ENCODE results near the gene HIBADH. TPM values are rescaled to one million over a fixed set of nuclear protein-coding genes. Genes with fewer than 3 reads are reported as not detected.

Gene HIBADH
- total and polyA plus RNA-seq, 10 of the 15 experiments (the other 5 are each of a cell fraction or from before 2014, with no cell fraction given), result 8.7 to 36.1 (median 18.6) TPM

GRCh38 chr7:27712217-27712616 is 49.5 kb upstream of the HIBADH start:
- no TSS peak for BruUV-seq (replicated peaks)
- in situ Hi-C loops (cut with MboI), result no loop called here
- ChIA-PET SMC1A (ENCODE audit: uncharacterized antibody, unreplicated experiment) (no interaction called here), CTCF (interaction anchor here (1.5 kb wide), 1 partner anchor 516 kb away, joined by 3 read pairs; no protein-coding TSS in a partner anchor), RAD21 (ENCODE audit: unreplicated experiment) (no interaction called here), POLR2A (no interaction called here)
- WGBS (ENCODE audit: insufficient coverage, insufficient replicate concordance, low lambda C conversion rate, missing lambda C conversion rate), result 44% methylated on average over 3 of the region's 3 CpGs
- Histone ChIP-seq H3K9me3 (replicated peaks; ENCODE audit: control insufficient read depth, insufficient read depth, low read length) (no peaks in the 10 kb centered on the region; the same call in 2 of the 3 replicates), H3K4me1 (ENCODE audit: control insufficient read depth, insufficient read depth, low read length) (no peaks in the 10 kb centered on the region), H3K27me3 (replicated peaks in 1 of 2; ENCODE audit: control insufficient read depth in 2 of 2, insufficient read depth in 2 of 2, low read length in 1 of 2) (no peaks in the 10 kb centered on the region), H2AFZ (ENCODE audit: control insufficient read depth, low read depth, low read length) (no peak overlapping the region), H3K4me2 (ENCODE audit: control insufficient read depth, insufficient read depth) (no peak overlapping the region), H3K27ac (ENCODE audit: control insufficient read depth, insufficient read depth) (no peak overlapping the region), H3K9ac (ENCODE audit: control insufficient read depth, insufficient read depth, low read length) (no peak overlapping the region), H3K36me3 (ENCODE audit: control insufficient read depth in 2 of 2, insufficient read depth in 2 of 2, low read length in 1 of 2) (no peaks in the 10 kb centered on the region), H3K79me2 (ENCODE audit: control insufficient read depth, insufficient read depth, low read length) (no peaks in the 10 kb centered on the region), H3K4me3 (no peak overlapping the region), H4K20me1 (ENCODE audit: control insufficient read depth, insufficient read depth) (no peaks in the 10 kb centered on the region)
- intact Hi-C loops (cut with micrococcal nuclease; ENCODE audit: unreplicated experiment), result no loop called here
- no peak for ATAC-seq
- DNase-seq (ENCODE audit: low read depth, low spot score), result no peak
- no peak for FAIRE-seq
- TF ChIP-seq, protein P1, sequence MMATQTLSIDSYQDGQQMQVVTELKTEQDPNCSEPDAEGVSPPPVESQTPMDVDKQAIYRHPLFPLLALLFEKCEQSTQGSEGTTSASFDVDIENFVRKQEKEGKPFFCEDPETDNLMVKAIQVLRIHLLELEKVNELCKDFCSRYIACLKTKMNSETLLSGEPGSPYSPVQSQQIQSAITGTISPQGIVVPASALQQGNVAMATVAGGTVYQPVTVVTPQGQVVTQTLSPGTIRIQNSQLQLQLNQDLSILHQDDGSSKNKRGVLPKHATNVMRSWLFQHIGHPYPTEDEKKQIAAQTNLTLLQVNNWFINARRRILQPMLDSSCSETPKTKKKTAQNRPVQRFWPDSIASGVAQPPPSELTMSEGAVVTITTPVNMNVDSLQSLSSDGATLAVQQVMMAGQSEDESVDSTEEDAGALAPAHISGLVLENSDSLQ (IDR thresholded peaks at IDR 0.05), result no peak
- TF ChIP-seq JUND (IDR thresholded peaks at IDR 0.05; ENCODE audit: low read depth, low read length), result no peak
- TF ChIP-seq POLR2AphosphoS5 (IDR thresholded peaks at IDR 0.05; ENCODE audit: low read length), result no peak
- no peak for TF ChIP-seq NRF1 (conservative IDR thresholded peaks at IDR 0.05; ENCODE audit: low read depth, low read length)
- TF ChIP-seq SMAD1 (IDR thresholded peaks at IDR 0.05; ENCODE audit: low read depth, partially characterized antibody), result no peak
- TF ChIP-seq PML (IDR thresholded peaks at IDR 0.05; ENCODE audit: low read length), result no peak
- TF ChIP-seq SMARCA5 (IDR thresholded peaks at IDR 0.05), result no peak
- no peak for TF ChIP-seq CBX5 (IDR thresholded peaks at IDR 0.05; ENCODE audit: low read depth)
- no peak for TF ChIP-seq EGR1 (IDR thresholded peaks at IDR 0.05; ENCODE audit: borderline replicate concordance in 1 of 2, low read depth in 2 of 2, low read length in 2 of 2)
- TF ChIP-seq, protein P2, sequence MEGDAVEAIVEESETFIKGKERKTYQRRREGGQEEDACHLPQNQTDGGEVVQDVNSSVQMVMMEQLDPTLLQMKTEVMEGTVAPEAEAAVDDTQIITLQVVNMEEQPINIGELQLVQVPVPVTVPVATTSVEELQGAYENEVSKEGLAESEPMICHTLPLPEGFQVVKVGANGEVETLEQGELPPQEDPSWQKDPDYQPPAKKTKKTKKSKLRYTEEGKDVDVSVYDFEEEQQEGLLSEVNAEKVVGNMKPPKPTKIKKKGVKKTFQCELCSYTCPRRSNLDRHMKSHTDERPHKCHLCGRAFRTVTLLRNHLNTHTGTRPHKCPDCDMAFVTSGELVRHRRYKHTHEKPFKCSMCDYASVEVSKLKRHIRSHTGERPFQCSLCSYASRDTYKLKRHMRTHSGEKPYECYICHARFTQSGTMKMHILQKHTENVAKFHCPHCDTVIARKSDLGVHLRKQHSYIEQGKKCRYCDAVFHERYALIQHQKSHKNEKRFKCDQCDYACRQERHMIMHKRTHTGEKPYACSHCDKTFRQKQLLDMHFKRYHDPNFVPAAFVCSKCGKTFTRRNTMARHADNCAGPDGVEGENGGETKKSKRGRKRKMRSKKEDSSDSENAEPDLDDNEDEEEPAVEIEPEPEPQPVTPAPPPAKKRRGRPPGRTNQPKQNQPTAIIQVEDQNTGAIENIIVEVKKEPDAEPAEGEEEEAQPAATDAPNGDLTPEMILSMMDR (IDR thresholded peaks at IDR 0.05 in 2 of 3, conservative IDR thresholded peaks at IDR 0.05 in 1 of 3; ENCODE audit: control insufficient read depth in 2 of 3, extremely low read depth in 1 of 3, insufficient read depth in 1 of 3, low read depth in 3 of 3, low read length in 3 of 3), result no peak
- no peak for TF ChIP-seq MXI1 (IDR thresholded peaks at IDR 0.05; ENCODE audit: low read depth, low read length)
- no peak for TF ChIP-seq EZH2 (IDR thresholded peaks at IDR 0.05; ENCODE audit: borderline replicate concordance, control insufficient read depth, low read depth, low read length)
- no peak for TF ChIP-seq SRF (IDR thresholded peaks at IDR 0.05; ENCODE audit: low read depth in 2 of 2, low read length in 2 of 2)
- TF ChIP-seq NFYB (IDR thresholded peaks at IDR 0.05; ENCODE audit: insufficient read depth, low read depth, low read length), result no peak
- TF ChIP-seq BRCA1 (IDR thresholded peaks at IDR 0.05; ENCODE audit: low read depth, low read length), result no peak
- no peak for TF ChIP-seq ESRRA (IDR thresholded peaks at IDR 0.05; ENCODE audit: low read length)
